Measurements from ENCODE around the gene COL15A1. TPM values are rescaled to one million over a fixed set of nuclear protein-coding genes. Genes with fewer than 3 reads are reported as not detected.

Gene COL15A1
- total RNA-seq, 6 experiments from 2014 or later, result 0.07 to 0.58 (median 0.11) TPM; not detected in 2

- no peak for ATAC-seq
- DNase-seq, result no peak
- no peaks in the 10 kb centered on the region for H3K27me3 ChIP-seq
- H3K9me3 ChIP-seq, result no peaks in the 10 kb centered on the region
- H3K4me3 ChIP-seq, result no peak overlapping the region
- H3K4me1 ChIP-seq, result peaks cover 0 to 10% (median 4%) of the 10 kb centered on the region in 4 donors
- intact Hi-C loops (cut with DNase I), result loop anchor here (10.0 kb wide), 2 partner anchors 134 to 144 kb away; no protein-coding TSS in a partner anchor
- TF ChIP-seq POLR2A (IDR thresholded peaks at IDR 0.05), result no peak
- TF ChIP-seq, protein P1, sequence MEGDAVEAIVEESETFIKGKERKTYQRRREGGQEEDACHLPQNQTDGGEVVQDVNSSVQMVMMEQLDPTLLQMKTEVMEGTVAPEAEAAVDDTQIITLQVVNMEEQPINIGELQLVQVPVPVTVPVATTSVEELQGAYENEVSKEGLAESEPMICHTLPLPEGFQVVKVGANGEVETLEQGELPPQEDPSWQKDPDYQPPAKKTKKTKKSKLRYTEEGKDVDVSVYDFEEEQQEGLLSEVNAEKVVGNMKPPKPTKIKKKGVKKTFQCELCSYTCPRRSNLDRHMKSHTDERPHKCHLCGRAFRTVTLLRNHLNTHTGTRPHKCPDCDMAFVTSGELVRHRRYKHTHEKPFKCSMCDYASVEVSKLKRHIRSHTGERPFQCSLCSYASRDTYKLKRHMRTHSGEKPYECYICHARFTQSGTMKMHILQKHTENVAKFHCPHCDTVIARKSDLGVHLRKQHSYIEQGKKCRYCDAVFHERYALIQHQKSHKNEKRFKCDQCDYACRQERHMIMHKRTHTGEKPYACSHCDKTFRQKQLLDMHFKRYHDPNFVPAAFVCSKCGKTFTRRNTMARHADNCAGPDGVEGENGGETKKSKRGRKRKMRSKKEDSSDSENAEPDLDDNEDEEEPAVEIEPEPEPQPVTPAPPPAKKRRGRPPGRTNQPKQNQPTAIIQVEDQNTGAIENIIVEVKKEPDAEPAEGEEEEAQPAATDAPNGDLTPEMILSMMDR (IDR thresholded peaks at IDR 0.05), result no peak
- 32% methylated on average over 3 of the region's 6 CpGs for WGBS (ENCODE audit: insufficient coverage, low coverage, low lambda C conversion rate, missing lambda C conversion rate)
- H3K27ac ChIP-seq, result no peak overlapping the region
- H3K36me3 ChIP-seq, result no peaks in the 10 kb centered on the region
Measured at GRCh38 chr9:98999152-98999525, 55.4 kb downstream of the COL15A1 start.

DNA sequence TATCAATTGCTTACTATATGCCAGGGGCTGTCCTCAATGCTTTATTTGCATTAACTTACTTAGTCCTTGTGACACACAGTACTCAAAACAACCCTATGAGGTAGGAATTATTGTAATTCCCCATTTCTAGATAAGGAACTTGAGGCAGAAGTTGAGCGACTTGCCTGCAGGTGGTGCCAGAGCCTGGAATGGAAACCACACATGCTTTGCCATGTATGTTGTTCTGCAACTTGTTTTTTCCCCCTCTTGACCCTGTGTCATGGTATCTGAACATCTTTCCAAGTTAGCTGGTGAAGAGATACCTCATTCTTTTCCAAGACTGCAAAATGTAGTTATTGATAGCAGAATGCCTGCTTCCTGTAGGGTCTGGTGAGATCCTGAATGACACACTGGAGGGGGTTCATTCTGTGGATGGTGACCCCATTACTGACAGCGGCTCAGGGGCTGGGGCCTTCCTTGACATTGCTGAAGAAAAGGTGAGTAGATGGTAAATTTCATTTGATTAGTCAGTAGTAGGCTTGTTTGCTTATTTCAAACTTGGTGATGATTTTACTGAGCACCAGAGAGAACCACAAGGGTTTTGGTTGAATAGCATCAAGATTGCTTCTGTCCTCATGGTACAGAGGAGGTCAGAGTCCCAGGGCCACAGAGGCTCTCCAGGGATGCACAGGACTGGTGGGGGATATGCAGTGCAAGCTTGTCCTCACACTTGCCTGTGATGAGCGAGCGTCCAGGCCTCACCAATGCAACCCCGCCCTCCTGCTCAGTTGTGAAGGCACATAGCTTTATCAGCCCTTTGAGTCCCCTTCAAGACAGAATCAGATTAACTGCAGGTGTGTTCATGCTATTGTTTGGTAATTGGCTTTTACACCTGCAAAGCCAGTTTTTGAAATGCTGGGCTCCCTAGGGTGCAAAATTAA, 57.0 kb downstream of the COL15A1 start:
- peak; percentile 10 to 55 (median 47) for ATAC-seq
- WGBS (ENCODE audit: insufficient coverage, low coverage, low lambda C conversion rate, missing lambda C conversion rate), result 57% methylated on average over 2 of the region's 5 CpGs

GRCh38 chr9:99001892-99002291, 58.2 kb downstream of the COL15A1 start:
- no peak overlapping the region for H3K4me3 ChIP-seq
- intact Hi-C loops (cut with DNase I), result no loop called here
- ATAC-seq (no peak), DNase-seq (no peak)
- H3K9me3 ChIP-seq, result no peaks in the 10 kb centered on the region
- H3K4me1 ChIP-seq, result peaks cover 0 to 10% (median 4%) of the 10 kb centered on the region in 4 donors
- H3K27me3 ChIP-seq, result no peaks in the 10 kb centered on the region
- no peaks in the 10 kb centered on the region for H3K36me3 ChIP-seq
- WGBS (ENCODE audit: insufficient coverage, low coverage, low lambda C conversion rate, missing lambda C conversion rate), result no CpG with 5 or more reads among the region's 2 CpGs
- no peak for TF ChIP-seq POLR2A (IDR thresholded peaks at IDR 0.05)
- TF ChIP-seq, protein P1 (IDR thresholded peaks at IDR 0.05), result no peak
- H3K27ac ChIP-seq, result no peak overlapping the region

More for the DNA sequence above, 57.0 kb downstream of the COL15A1 start:
- Histone ChIP-seq H3K4me1 (peaks cover 0 to 10% (median 4%) of the 10 kb centered on the region in 4 donors), H3K27ac (no peak overlapping the region), H3K4me3 (no peak overlapping the region), H3K9me3 (no peaks in the 10 kb centered on the region), H3K27me3 (no peaks in the 10 kb centered on the region), H3K36me3 (no peaks in the 10 kb centered on the region)
- peak in 2 of 3 donors; percentile 42 to 54 for DNase-seq
- intact Hi-C loops (cut with DNase I), result no loop called here
- no peak for TF ChIP-seq POLR2A (IDR thresholded peaks at IDR 0.05)
- TF ChIP-seq, protein P1 (IDR thresholded peaks at IDR 0.05), result peak; percentile 51 to 69 (median 58)

GRCh38 chr9:99002706-99003105, 59.0 kb downstream of the COL15A1 start:
- Histone ChIP-seq H3K27me3 (no peaks in the 10 kb centered on the region), H3K9me3 (no peaks in the 10 kb centered on the region), H3K36me3 (no peaks in the 10 kb centered on the region), H3K27ac (no peak overlapping the region), H3K4me3 (no peak overlapping the region), H3K4me1 (peaks cover 0 to 10% (median 4%) of the 10 kb centered on the region in 4 donors)
- ATAC-seq (no peak), DNase-seq (no peak)
- intact Hi-C loops (cut with DNase I), result no loop called here
- TF ChIP-seq, protein P1 (IDR thresholded peaks at IDR 0.05), result no peak
- no peak for TF ChIP-seq POLR2A (IDR thresholded peaks at IDR 0.05)
